ENCODE results near the gene PMPCA. TPM values are rescaled to one million over a fixed set of nuclear protein-coding genes. Genes with fewer than 3 reads are reported as not detected.

PMPCA gene
- total and polyA plus RNA-seq, 2 of the 8 experiments (the other 6 are each of a cell fraction or from before 2014, with no cell fraction given), result 60.0 to 88.2 TPM

DNA sequence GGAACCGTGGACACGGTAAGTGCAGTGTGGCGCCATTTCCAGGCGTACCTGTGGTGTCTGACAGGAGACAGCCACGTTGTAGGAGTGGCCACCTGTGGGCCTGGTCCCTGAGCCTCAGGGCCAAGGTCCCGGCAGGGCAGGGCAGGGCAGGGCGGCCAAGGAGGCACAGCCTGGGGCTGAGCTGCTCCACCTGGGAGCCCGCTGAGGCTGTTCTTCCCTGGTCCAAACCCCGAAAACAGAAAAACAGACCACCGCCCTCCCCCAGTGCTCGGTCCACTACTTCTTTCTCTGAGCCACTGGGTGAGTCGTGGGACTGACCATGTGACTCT is 8.6 kb downstream of the PMPCA start:
- Histone ChIP-seq H3K27ac (ENCODE audit: low read depth, low read length) (no peak overlapping the region), H3K4ac (replicated peaks; ENCODE audit: insufficient read length, low read depth, low read length) (no peak overlapping the region), H3K79me2 (ENCODE audit: control insufficient read depth in 1 of 2, insufficient read depth in 2 of 2, low read length in 2 of 2) (peaks cover 0 to under 1% of the 10 kb centered on the region in 2 experiments; a peak in 1 of 4 replicates), H4K5ac (ENCODE audit: insufficient read length, low read depth, low read length) (no peak overlapping the region), H3K18ac (ENCODE audit: extremely low read depth, low read length) (no peak overlapping the region), H3K4me2 (ENCODE audit: insufficient read depth in 1 of 2, low read depth in 2 of 2, low read length in 2 of 2) (no peak overlapping the region), H4K8ac (ENCODE audit: extremely low read depth, insufficient read depth, low read length) (no peak overlapping the region), H2BK120ac (replicated peaks; ENCODE audit: low read depth, low read length) (no peak overlapping the region), H3K56ac (replicated peaks; ENCODE audit: insufficient read length, low read depth, low read length) (no peak overlapping the region), H4K91ac (replicated peaks; ENCODE audit: insufficient read length, low read length) (no peak overlapping the region), H2BK12ac (ENCODE audit: low read depth, low read length) (no peak overlapping the region), H4K20me1 (replicated peaks in 1 of 2; ENCODE audit: control insufficient read depth in 1 of 2, insufficient read depth in 2 of 2, low read length in 2 of 2) (peaks cover 9 to 17% of the 10 kb centered on the region in 2 experiments), H3K4me3 (ENCODE audit: extremely low read depth in 1 of 4, insufficient read depth in 2 of 4, low read depth in 3 of 4, low read length in 4 of 4) (no peak overlapping the region), H2BK15ac (ENCODE audit: low read length) (no peak overlapping the region), H3K27me3 (replicated peaks in 1 of 4; ENCODE audit: control insufficient read depth in 3 of 4, extremely low read depth in 1 of 4, insufficient read depth in 3 of 4, low read length in 3 of 4) (no peaks in the 10 kb centered on the region), H3K14ac (ENCODE audit: insufficient read length) (no peak overlapping the region), H3K9ac (replicated peaks in 1 of 4; ENCODE audit: extremely low read depth in 1 of 4, low read depth in 3 of 4, low read length in 3 of 4) (no peak overlapping the region), H2AFZ (ENCODE audit: low read length) (no peak overlapping the region), H2BK20ac (ENCODE audit: low read length) (no peak overlapping the region), H2BK5ac (ENCODE audit: low read depth, low read length) (no peak overlapping the region), H3K79me1 (ENCODE audit: low read depth, low read length) (peaks cover 2% of the 10 kb centered on the region; the same call in 1 of the 2 replicates), H3K4me1 (replicated peaks in 1 of 4; ENCODE audit: control insufficient read depth in 3 of 4, insufficient read depth in 4 of 4, low read length in 3 of 4) (no peaks in the 10 kb centered on the region), H3K23me2 (ENCODE audit: low read depth, low read length) (no peaks in the 10 kb centered on the region), H2AK5ac (ENCODE audit: low read depth, low read length) (no peak overlapping the region), H3K36me3 (ENCODE audit: control insufficient read depth in 2 of 4, insufficient read depth in 4 of 4, low read length in 3 of 4) (peaks cover 39 to 70% (median 53%) of the 10 kb centered on the region in 4 experiments), H3K23ac (ENCODE audit: insufficient read length) (no peak overlapping the region), H3K9me3 (ENCODE audit: insufficient read depth in 2 of 2, low read depth in 1 of 2, low read length in 1 of 2) (no peaks in the 10 kb centered on the region)
- ChIA-PET POLR2A (ENCODE audit: partially characterized antibody) (interaction anchor here (0.6 to 4.4 kb wide), 7 partner anchors 11 to 51 kb away, joined by 3 to 25 read pairs (median 4); no protein-coding TSS in a partner anchor), CTCF (ENCODE audit: partially characterized antibody) (interaction anchor here (0.8 to 1.1 kb wide), 2 partner anchors 12 to 22 kb away, joined by 3 to 6 read pairs; no protein-coding TSS in a partner anchor)
- DNase-seq (ENCODE audit: low read depth in 1 of 2, low spot score in 2 of 2) (no peak), FAIRE-seq (no peak)
- WGBS, 2 experiments (ENCODE audit: extremely low coverage in 1 of 2, insufficient coverage in 1 of 2, insufficient read length in 1 of 2, insufficient replicate concordance in 2 of 2, low coverage in 1 of 2, low lambda C conversion rate in 2 of 2, missing lambda C conversion rate in 1 of 2), result 95% methylated on average over 12 of the region's 12 CpGs; no CpG with 5 or more reads in 1 of the 2 experiments
- TF ChIP-seq TAF7 (optimal IDR thresholded peaks at IDR 0.05; ENCODE audit: borderline replicate concordance, low read depth, low read length), result no peak
- no peak for TF ChIP-seq CTBP2 (IDR thresholded peaks at IDR 0.05; ENCODE audit: borderline replicate concordance, insufficient read depth, insufficient read length, low read length)
- no peak for TF ChIP-seq CHD1 (IDR thresholded peaks at IDR 0.05; ENCODE audit: low read depth, low read length)
- no peak for TF ChIP-seq CEBPB (IDR thresholded peaks at IDR 0.05; ENCODE audit: low read depth, low read length)

Measured in H1 (cell line).